OCI-LY7 (cell line): ENCODE results near the gene CMSS1.

ENCODE experiments used
- CTCF ChIP-seq: fragments of 200-600 bp; sonication (generic); conservative IDR thresholded peaks from 2 replicates; pipeline ENCODE4 v1.5.1; 2014; ENCODE audit warnings: mild to moderate bottlenecking, antibody characterized with exemption, low read length, moderate library complexity, mixed read lengths
- EZH2phosphoT487 ChIP-seq: fragments of 200-600 bp; sonication (generic); IDR thresholded peaks from 2 replicates; pipeline ENCODE4 v1.6.1; 2018; ENCODE audit warnings: low read depth, borderline replicate concordance, mild to moderate bottlenecking, mixed run types, antibody characterized with exemption, low read length, moderate library complexity, mixed read lengths

- TF ChIP-seq CTCF (peak; percentile 76), EZH2phosphoT487 (no peak)
Observed at GRCh38 chr3:99789011-99789721, 28.5 kb upstream of the CMSS1 start.
